Purkinje cell (primary cell): ENCODE results near the gene DOLPP1. TPM values are rescaled to one million over a fixed set of nuclear protein-coding genes. Genes with fewer than 3 reads are reported as not detected.

ENCODE experiments used
- polyA plus RNA-seq: library from polyadenylated mRNA; unstranded; fragments of >200 nt; fragmentation: Nextera tagmentation; gene quantifications from 2 replicates; pipeline ENCODE4 v1.2.1, GENCODE V29; 2014

DOLPP1 gene, protein sequence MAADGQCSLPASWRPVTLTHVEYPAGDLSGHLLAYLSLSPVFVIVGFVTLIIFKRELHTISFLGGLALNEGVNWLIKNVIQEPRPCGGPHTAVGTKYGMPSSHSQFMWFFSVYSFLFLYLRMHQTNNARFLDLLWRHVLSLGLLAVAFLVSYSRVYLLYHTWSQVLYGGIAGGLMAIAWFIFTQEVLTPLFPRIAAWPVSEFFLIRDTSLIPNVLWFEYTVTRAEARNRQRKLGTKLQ
- polyA plus RNA-seq: 12.8 and 19.5 TPM in 2 replicates

DNA sequence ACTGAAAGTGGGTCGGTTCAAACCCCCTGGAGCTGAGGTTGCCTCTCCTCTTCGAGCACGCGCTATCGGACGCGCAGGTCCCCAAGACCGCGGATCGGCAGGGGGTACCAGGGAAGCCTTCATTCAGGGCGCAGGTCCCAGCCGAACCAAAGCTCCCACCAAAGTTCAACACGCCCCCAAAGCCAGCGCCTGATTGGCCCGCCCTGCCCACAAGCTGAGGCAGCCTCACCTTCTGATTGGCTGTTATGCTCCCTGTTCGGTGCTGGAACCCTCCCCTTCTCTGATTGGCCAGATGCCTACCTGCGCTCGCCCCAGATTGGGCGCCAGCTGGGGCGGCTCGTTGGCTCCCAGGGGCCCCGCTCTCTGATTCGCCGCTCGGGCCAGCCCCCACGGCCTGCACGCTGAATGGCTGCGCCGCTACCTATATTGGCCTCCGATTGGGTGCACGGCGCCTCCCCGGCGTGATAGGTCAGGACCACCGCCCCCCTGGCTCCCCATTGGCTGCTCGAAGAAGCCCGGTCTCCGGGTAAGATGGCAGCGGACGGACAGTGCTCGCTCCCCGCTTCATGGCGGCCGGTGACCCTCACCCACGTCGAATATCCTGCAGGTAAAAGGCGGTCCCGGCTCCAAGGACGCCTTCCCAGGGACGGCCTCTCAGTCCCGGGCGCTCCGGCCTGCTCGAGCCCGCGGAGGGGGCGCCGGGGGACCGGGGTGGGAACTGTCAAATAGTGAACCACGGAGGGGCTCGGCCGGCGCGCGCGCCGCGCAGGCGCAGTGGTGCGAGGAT is at the start of gene DOLPP1:
Gene DOLPP1, plus strand, starts transcription at position 511 of the 787 bp plus-strand sequence. Its CDS starts 21 bp downstream, at position 532.

DNA sequence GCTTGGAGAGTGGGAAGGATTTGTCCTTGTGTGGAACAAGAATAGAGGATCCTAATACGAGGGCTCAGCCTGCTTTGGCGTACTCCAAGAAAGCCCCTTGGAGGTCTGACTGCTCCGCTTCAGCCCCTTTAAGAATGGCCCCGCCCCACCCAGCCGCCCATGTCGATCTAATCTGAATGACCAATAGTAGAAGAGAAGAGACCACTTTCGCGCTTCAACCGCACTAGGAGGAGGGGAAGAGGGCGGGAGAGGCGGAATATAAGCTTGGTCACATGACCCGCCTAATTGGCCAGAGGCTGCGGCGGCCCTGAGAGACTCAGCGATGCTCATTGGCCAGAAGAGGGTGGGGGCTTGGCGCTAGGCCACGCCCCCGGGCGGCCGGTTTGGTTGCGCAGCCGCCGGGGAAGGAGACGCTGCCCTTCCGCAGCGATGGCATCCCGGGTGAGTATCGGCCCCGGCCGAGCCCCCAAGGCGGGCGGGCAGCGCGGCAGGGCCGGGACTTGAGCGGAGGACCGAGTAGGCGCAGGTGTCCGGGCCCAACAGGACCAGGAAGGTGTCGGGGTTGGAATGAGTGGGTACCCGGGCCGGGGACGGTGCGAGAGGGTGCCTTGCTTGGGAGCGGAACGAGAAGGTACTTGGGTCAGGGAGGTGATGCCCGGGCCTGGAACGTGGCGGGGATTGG is 44.5 kb upstream of the DOLPP1 start, which contains the start of gene MIGA2:
Gene MIGA2, plus strand, starts transcription at position 386 of the 682 bp plus-strand sequence. CDS start 3,969 bp downstream, outside the sequence.

DNA sequence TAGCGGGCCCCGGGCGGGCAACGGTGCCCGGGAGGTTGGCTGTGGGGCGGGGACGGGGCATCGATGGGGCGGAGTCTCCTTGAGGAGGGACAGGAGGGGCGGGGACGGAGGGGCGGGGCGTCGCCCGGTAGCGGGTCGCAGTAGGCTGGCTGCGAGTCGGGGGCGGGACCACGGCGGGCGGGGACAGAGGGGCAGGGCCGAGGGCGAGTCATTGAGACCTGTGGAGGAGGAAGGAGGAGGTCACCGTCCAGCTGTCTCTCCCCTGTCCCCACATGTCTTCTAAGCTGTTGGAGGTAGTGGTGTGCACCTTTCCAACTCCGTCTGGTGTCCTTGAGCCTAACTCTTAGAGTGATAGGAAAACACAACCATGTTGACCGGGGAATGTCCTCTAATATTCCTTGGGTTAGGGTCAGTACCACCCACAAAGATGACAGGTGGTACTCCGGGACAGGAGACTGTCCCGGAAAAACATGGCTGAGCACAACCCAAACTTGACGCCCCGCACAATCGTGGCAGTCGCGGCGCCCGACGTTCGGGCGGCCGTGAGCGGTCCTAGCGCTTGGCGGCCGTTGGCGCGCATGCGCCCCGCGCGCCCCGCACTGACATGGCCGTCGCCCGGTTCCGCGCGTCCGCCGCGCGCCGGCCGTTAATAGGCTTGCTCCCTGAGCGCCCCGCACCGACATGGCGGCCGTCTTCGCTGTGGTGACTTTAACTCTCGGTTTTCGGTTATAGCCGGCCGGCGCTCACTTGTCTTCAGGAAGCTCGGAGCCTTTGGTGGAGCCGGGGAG is 30.0 kb downstream of the DOLPP1 start, which contains the start of the genes CRAT and PTPA:
Gene CRAT, minus strand, starts transcription at position 54 of the 788 bp plus-strand sequence. CDS start 284 bp downstream, outside the sequence.
Gene PTPA, plus strand, starts transcription at position 676 of the 788 bp plus-strand sequence. CDS start 186 bp downstream, outside the sequence.

Other genes starting within 250 kb of the DOLPP1 start
- gene KYAT1, start 199.2 kb upstream of the DOLPP1 start, polyA plus RNA-seq: 12.4 and 14.1 TPM in 2 replicates
- 10.3 and 11.2 TPM in 2 replicates for gene LRRC8A, start 199.0 kb upstream of the DOLPP1 start, polyA plus RNA-seq
- 4.6 TPM in 1 of 2 replicates, not detected in the other for gene PHYHD1, start 160.1 kb upstream of the DOLPP1 start, polyA plus RNA-seq
- 16.7 and 20.3 TPM in 2 replicates for gene DOLK, start 133.5 kb upstream of the DOLPP1 start, polyA plus RNA-seq
- 8.6 and 11.3 TPM in 2 replicates for gene NUP188, start 133.4 kb upstream of the DOLPP1 start, polyA plus RNA-seq
- 1.6 and 3.5 TPM in 2 replicates for gene SH3GLB2, start 52.8 kb upstream of the DOLPP1 start, polyA plus RNA-seq
- gene MIGA2, start 44.5 kb upstream of the DOLPP1 start, polyA plus RNA-seq: 3.1 TPM in 2 replicates
- 2.7 and 3.8 TPM in 2 replicates for gene CRAT, start 29.7 kb downstream of the DOLPP1 start, polyA plus RNA-seq
- 13.9 and 22.8 TPM in 2 replicates for gene PTPA, start 30.3 kb downstream of the DOLPP1 start, polyA plus RNA-seq
- 0.17 and 0.89 TPM in 2 replicates for gene IER5L, start 97.2 kb downstream of the DOLPP1 start, polyA plus RNA-seq